Karpas-422 (cell line): ENCODE measurements around the gene TAS2R41. TPM values are rescaled to one million over a fixed set of nuclear protein-coding genes. Genes with fewer than 3 reads are reported as not detected.

ENCODE experiments used
- DNase-seq: peaks from one replicate; pipeline ENCODE4 v3.0.0-alpha.2; 2015
- H2AFZ ChIP-seq: fragments of 200-600 bp; sonication (generic); 2 replicates; pipeline ENCODE4 v1.6.1; 2014; ENCODE audit warnings: antibody characterized with exemption, low read length, mixed read lengths
- H3K27ac ChIP-seq: fragments of 200-600 bp; sonication (generic); 2 replicates; pipeline ENCODE4 v1.5.1; 2014; ENCODE audit warnings: mild to moderate bottlenecking, low read length, moderate library complexity
- H3K27me3 ChIP-seq: fragments of 200-600 bp; sonication (generic); 2 replicates; pipeline ENCODE4 v1.6.1; 2014; ENCODE audit warnings: low read length, mixed read lengths
- H3K36me3 ChIP-seq: fragments of 200-600 bp; sonication (generic); 2 replicates; pipeline ENCODE4 v1.6.1; 2014; ENCODE audit warnings: low read length, mixed read lengths; ENCODE audit not compliant: insufficient read depth
- H3K4me1 ChIP-seq: fragments of 200-600 bp; sonication (generic); 2 replicates; pipeline ENCODE4 v1.6.1; 2014; ENCODE audit warnings: mild to moderate bottlenecking, low read length, mixed read lengths
- H3K4me2 ChIP-seq: fragments of 200-600 bp; sonication (generic); 2 replicates; pipeline ENCODE4 v1.6.1; 2014; ENCODE audit warnings: low read length, low read depth, mild to moderate bottlenecking; ENCODE audit not compliant: poor library complexity, severe bottlenecking
- H3K4me3 ChIP-seq: fragments of 200-600 bp; sonication (generic); 2 replicates; pipeline ENCODE4 v1.5.1; 2014; ENCODE audit warnings: mild to moderate bottlenecking, antibody characterized with exemption, low read length, mixed read lengths
- H3K79me2 ChIP-seq: fragments of 200-600 bp; sonication (generic); 2 replicates; pipeline ENCODE4 v1.6.1; 2014; ENCODE audit warnings: mild to moderate bottlenecking, low read length, mixed read lengths
- H3K9ac ChIP-seq: fragments of 200-600 bp; sonication (generic); 2 replicates; pipeline ENCODE4 v1.6.0; 2014; ENCODE audit warnings: low read length
- H3K9me2 ChIP-seq: fragments of 200-600 bp; sonication (generic), shearing (Covaris generic); replicated peaks from 2 replicates; pipeline ENCODE4 v1.6.0; 2014; ENCODE audit warnings: mild to moderate bottlenecking, low read length, moderate library complexity; ENCODE audit not compliant: insufficient read depth
- H3K9me3 ChIP-seq: fragments of 300-700, 200-600 bp; sonication (generic); 2 replicates; pipeline ENCODE4 v1.6.1; 2014; ENCODE audit warnings: low read length, mixed read lengths
- H4K20me1 ChIP-seq: fragments of 200-600 bp; sonication (generic); 2 replicates; pipeline ENCODE4 v1.6.1; 2014; ENCODE audit warnings: mild to moderate bottlenecking, antibody characterized with exemption, low read length, low read depth; ENCODE audit not compliant: insufficient read depth
- total RNA-seq: library from RNA; depleted of rRNA; stranded (reverse); fragments of >200 nt; shearing (Covaris generic); gene quantifications from 2 replicates; pipeline ENCODE4 v1.2.3, GENCODE V29; 2014; ENCODE audit warnings: low replicate concordance

The TAS2R41 gene
- total RNA-seq, 1 experiment from 2014 or later, result not detected

GRCh38 chr7:143439866-143440265 lies 37.8 kb upstream of the TAS2R41 start:
- no peak overlapping the region for H3K4me2 ChIP-seq
- H3K4me3 ChIP-seq, result no peak overlapping the region
- no peaks in the 10 kb centered on the region for H4K20me1 ChIP-seq
- no peaks in the 10 kb centered on the region for H3K36me3 ChIP-seq
- no peak for DNase-seq
- no peak overlapping the region for H2AFZ ChIP-seq
- H3K9me2 ChIP-seq, result no peaks in the 10 kb centered on the region
- H3K27me3 ChIP-seq, result no peaks in the 10 kb centered on the region
- H3K27ac ChIP-seq, result no peak overlapping the region
- H3K79me2 ChIP-seq, result no peaks in the 10 kb centered on the region
- peaks cover 27% of the 10 kb centered on the region for H3K4me1 ChIP-seq
- no peaks in the 10 kb centered on the region for H3K9me3 ChIP-seq
- H3K9ac ChIP-seq, result no peak overlapping the region

GRCh38 chr7:143443153-143443552 lies 34.5 kb upstream of the TAS2R41 start, which contains the start of gene TAS2R60:
TSS of gene TAS2R60 (plus strand) at chr7:143443453. CDS start at chr7:143443453, 0 bp downstream.
- Histone ChIP-seq H2AFZ (no peak within 1 kb of the TSS), H3K4me2 (no peak within 1 kb of the TSS), H3K27ac (no peak within 1 kb of the TSS), H3K9me2 (no peaks in the 10 kb centered on the region), H3K9me3 (no peaks in the 10 kb centered on the region), H3K36me3 (no peaks in the 10 kb centered on the region), H3K79me2 (no peaks in the 10 kb centered on the region), H3K4me3 (no peak within 1 kb of the TSS), H3K4me1 (peaks cover 5% of the 10 kb centered on the region; the same call in 1 of the 2 replicates), H4K20me1 (no peaks in the 10 kb centered on the region), H3K27me3 (no peaks in the 10 kb centered on the region), H3K9ac (no peak within 1 kb of the TSS)
- DNase-seq, result no peak

- peaks cover 5% of the 10 kb centered on the region; the same call in 1 of the 2 replicates for H3K4me1 ChIP-seq
- no peaks in the 10 kb centered on the region for H4K20me1 ChIP-seq
- H3K79me2 ChIP-seq, result no peaks in the 10 kb centered on the region
- no peaks in the 10 kb centered on the region for H3K9me2 ChIP-seq
- H3K27ac ChIP-seq, result no peak overlapping the region
- no peak overlapping the region for H3K9ac ChIP-seq
- H3K9me3 ChIP-seq, result no peaks in the 10 kb centered on the region
- H3K4me2 ChIP-seq, result no peak overlapping the region
- no peak overlapping the region for H3K4me3 ChIP-seq
- H2AFZ ChIP-seq, result no peak overlapping the region
- H3K36me3 ChIP-seq, result no peaks in the 10 kb centered on the region
- DNase-seq, result no peak
- no peaks in the 10 kb centered on the region for H3K27me3 ChIP-seq
Observed at GRCh38 chr7:143444063-143444782, 33.5 kb upstream of the TAS2R41 start.

GRCh38 chr7:143444785-143445184 lies 32.9 kb upstream of the TAS2R41 start:
- Histone ChIP-seq H4K20me1 (no peaks in the 10 kb centered on the region), H3K4me3 (no peak overlapping the region), H3K4me1 (peaks cover 5% of the 10 kb centered on the region; the same call in 1 of the 2 replicates), H3K79me2 (no peaks in the 10 kb centered on the region), H3K9me3 (no peaks in the 10 kb centered on the region), H3K36me3 (no peaks in the 10 kb centered on the region), H3K27ac (no peak overlapping the region), H3K9me2 (no peaks in the 10 kb centered on the region), H2AFZ (no peak overlapping the region), H3K4me2 (no peak overlapping the region), H3K27me3 (no peaks in the 10 kb centered on the region), H3K9ac (no peak overlapping the region)
- DNase-seq, result no peak

- H3K4me2 ChIP-seq, result no peak overlapping the region
- no peaks in the 10 kb centered on the region for H3K79me2 ChIP-seq
- H3K4me3 ChIP-seq, result no peak overlapping the region
- no peaks in the 10 kb centered on the region for H3K9me2 ChIP-seq
- H3K27ac ChIP-seq, result no peak overlapping the region
- H3K9ac ChIP-seq, result no peak overlapping the region
- no peaks in the 10 kb centered on the region for H3K36me3 ChIP-seq
- H2AFZ ChIP-seq, result no peak overlapping the region
- DNase-seq, result no peak
- no peaks in the 10 kb centered on the region for H4K20me1 ChIP-seq
- H3K27me3 ChIP-seq, result no peaks in the 10 kb centered on the region
- H3K9me3 ChIP-seq, result no peaks in the 10 kb centered on the region
- H3K4me1 ChIP-seq, result peaks cover 5% of the 10 kb centered on the region; the same call in 1 of the 2 replicates
Observed at GRCh38 chr7:143447466-143447865, 30.2 kb upstream of the TAS2R41 start.

GRCh38 chr7:143448429-143448828 lies 29.2 kb upstream of the TAS2R41 start:
- H3K9me3 ChIP-seq, result no peaks in the 10 kb centered on the region
- H3K4me1 ChIP-seq, result peaks cover 5% of the 10 kb centered on the region; the same call in 1 of the 2 replicates
- H3K4me2 ChIP-seq, result no peak overlapping the region
- H3K27ac ChIP-seq, result no peak overlapping the region
- DNase-seq, result no peak
- H3K27me3 ChIP-seq, result no peaks in the 10 kb centered on the region
- H2AFZ ChIP-seq, result no peak overlapping the region
- no peak overlapping the region for H3K9ac ChIP-seq
- no peak overlapping the region for H3K4me3 ChIP-seq
- H3K79me2 ChIP-seq, result no peaks in the 10 kb centered on the region
- no peaks in the 10 kb centered on the region for H3K36me3 ChIP-seq
- no peaks in the 10 kb centered on the region for H3K9me2 ChIP-seq
- H4K20me1 ChIP-seq, result no peaks in the 10 kb centered on the region

- Histone ChIP-seq H3K79me2 (no peaks in the 10 kb centered on the region), H2AFZ (no peak overlapping the region), H3K4me2 (no peak overlapping the region), H3K27me3 (no peaks in the 10 kb centered on the region), H3K9ac (no peak overlapping the region), H3K9me3 (no peaks in the 10 kb centered on the region), H3K4me3 (no peak overlapping the region), H4K20me1 (no peaks in the 10 kb centered on the region), H3K27ac (no peak overlapping the region), H3K4me1 (peaks cover 5% of the 10 kb centered on the region; the same call in 1 of the 2 replicates), H3K36me3 (no peaks in the 10 kb centered on the region), H3K9me2 (no peaks in the 10 kb centered on the region)
- no peak for DNase-seq
Observed at GRCh38 chr7:143449793-143450192, 27.9 kb upstream of the TAS2R41 start.

- Histone ChIP-seq H3K4me1 (peaks cover 5% of the 10 kb centered on the region; the same call in 1 of the 2 replicates), H3K9me3 (no peaks in the 10 kb centered on the region), H3K9me2 (no peaks in the 10 kb centered on the region), H3K79me2 (no peaks in the 10 kb centered on the region), H4K20me1 (no peaks in the 10 kb centered on the region), H2AFZ (no peak overlapping the region), H3K27me3 (no peaks in the 10 kb centered on the region), H3K27ac (no peak overlapping the region), H3K36me3 (no peaks in the 10 kb centered on the region), H3K4me3 (no peak overlapping the region), H3K4me2 (no peak overlapping the region), H3K9ac (no peak overlapping the region)
- DNase-seq, result no peak
Observed at GRCh38 chr7:143451122-143451521, 26.6 kb upstream of the TAS2R41 start.
